Measurements from ENCODE around the gene C13orf46.
"Not testable (repeated sequence)": the region's sequence is repeated elsewhere in the genome, so short reads cannot be mapped to it uniquely, and the experiment has no call there.

The C13orf46 gene

GRCh38 chr13:113996081-113996911 lies 22.4 kb upstream of the C13orf46 start:
- no peak overlapping the region for H3K4me3 ChIP-seq (ENCODE audit: low read length)
- no peak for DNase-seq (ENCODE audit: low read depth, low spot score)

GRCh38 chr13:113995051-113995601 lies 21.2 kb upstream of the C13orf46 start:
- H3K4me3 ChIP-seq (ENCODE audit: low read length): no peak overlapping the region
- no peak for DNase-seq (ENCODE audit: low read depth, low spot score)

- H3K4me3 ChIP-seq (ENCODE audit: low read length): no peak overlapping the region
- DNase-seq (ENCODE audit: low read depth, low spot score): no peak
Measured at GRCh38 chr13:113992276-113993005, 18.6 kb upstream of the C13orf46 start.

GRCh38 chr13:113991676-113992179 lies 17.9 kb upstream of the C13orf46 start:
- no peak for DNase-seq (ENCODE audit: low read depth, low spot score)
- H3K4me3 ChIP-seq (ENCODE audit: low read length): no peak overlapping the region

DNA sequence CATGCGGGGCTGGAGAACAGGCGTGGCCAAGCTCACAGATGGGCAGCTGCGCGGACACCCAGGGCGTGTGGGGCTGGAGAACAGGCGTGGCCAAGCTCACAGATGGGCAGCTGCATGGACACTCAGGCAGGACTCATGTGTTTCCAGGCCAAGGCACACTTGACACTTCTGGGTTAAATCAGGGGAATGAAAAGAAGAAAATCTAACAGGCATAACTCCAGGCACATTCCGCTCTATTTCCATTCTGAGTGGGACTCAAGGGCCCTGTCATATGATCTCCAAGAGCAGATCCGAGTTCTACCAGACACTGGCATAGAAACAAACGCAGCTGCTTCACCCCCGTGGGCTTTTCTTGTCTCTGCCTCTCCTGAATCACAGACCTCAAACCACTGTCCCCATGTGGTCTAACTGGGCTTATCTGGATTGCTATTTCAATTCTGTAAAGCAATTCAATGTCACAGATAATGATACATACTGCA lies 17.4 kb upstream of the C13orf46 start:
- H3K4me3 ChIP-seq (ENCODE audit: low read length): no peak overlapping the region
- DNase-seq (ENCODE audit: low read depth, low spot score): no peak

DNA sequence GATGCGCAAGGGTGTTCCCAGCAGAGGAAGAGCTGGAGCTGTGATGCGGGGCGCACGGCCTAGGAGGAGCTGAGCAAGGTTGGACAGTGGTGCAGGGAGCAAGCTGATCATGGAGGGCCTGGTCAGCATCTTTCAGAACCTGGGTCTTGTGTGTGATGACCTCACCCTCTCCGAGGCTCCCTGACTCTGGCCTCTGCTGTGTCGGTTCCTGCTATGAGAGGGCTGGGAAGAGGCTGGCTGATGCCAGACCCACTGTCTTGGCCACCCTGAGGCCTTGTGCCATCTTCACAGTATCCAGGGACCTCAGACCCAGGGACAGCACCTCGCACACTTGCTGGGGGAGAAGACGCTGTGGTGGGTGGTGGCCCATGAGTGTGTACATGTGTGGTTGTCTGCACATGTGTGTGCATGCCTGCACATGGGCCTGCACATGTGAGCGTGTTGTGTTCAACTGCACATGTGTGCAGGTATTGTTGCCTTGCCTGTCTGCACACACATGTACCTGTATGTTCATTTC lies 16.5 kb upstream of the C13orf46 start:
- H3K4me3 ChIP-seq (ENCODE audit: low read length): no peak overlapping the region
- no peak for DNase-seq (ENCODE audit: low read depth, low spot score)

GRCh38 chr13:113989585-113990300 lies 15.9 kb upstream of the C13orf46 start:
- DNase-seq (ENCODE audit: low read depth, low spot score): no peak
- no peak overlapping the region for H3K4me3 ChIP-seq (ENCODE audit: low read length)

GRCh38 chr13:113988859-113989258 lies 15.0 kb upstream of the C13orf46 start:
- DNase-seq (ENCODE audit: low read depth, low spot score); H3K4me3 ChIP-seq (ENCODE audit: low read length): not testable (repeated sequence)

DNA sequence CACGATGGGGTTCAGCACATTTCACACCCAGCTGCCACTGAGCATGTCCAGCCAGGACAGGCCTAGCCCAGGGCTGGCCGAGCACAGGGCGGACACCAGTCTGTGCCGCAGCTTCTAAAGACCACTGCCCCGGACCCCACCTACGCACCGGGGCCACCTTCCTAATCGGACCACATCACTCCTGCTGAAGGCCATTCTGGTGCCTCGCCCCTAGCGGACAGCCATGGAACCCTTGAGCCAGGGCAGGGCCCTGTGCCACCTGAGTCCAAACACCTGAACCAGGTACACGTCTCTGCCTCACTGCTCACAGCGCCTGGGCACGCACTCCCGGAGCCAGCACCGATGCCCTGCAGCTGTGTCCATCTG lies 8.4 kb upstream of the C13orf46 start:
- DNase-seq (ENCODE audit: low read depth, low spot score): no peak
- no peak overlapping the region for H3K4me3 ChIP-seq (ENCODE audit: low read length)

- DNase-seq (ENCODE audit: low read depth, low spot score): no peak
- no peak overlapping the region for H3K4me3 ChIP-seq (ENCODE audit: low read length)
Measured at GRCh38 chr13:113981611-113982295, 7.9 kb upstream of the C13orf46 start.

GRCh38 chr13:113981194-113981605 lies 7.3 kb upstream of the C13orf46 start:
- no peak for DNase-seq (ENCODE audit: low read depth, low spot score)
- H3K4me3 ChIP-seq (ENCODE audit: low read length): no peak overlapping the region

DNA sequence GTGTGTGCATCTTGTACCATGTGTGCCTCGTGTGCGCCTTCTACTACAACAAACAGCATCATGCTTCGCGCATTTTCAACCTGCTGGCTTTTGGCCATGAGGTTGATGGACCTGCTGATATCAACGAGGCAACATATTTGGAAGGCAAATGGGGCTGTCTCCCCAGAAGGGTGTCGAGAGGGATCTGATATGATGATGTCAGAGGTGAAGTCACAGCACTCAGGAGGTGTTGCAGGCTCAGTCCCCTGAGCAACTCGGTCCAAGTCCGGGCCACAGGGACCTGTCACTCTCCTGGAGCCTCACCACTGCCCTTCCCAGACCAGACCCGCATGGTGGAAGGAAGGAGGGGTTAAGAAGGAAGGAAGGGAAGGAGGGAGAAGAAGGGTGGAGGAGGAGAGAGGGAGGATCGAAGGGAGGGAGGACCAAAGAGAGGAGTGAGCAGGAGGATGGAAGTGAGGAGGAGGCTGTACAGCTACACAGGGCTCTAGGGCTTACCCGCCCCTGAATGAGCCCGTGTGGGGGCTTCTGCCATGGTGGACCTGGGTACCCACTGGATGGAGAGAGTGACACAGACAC lies 6.7 kb upstream of the C13orf46 start:
- H3K4me3 ChIP-seq (ENCODE audit: low read length): no peak overlapping the region
- DNase-seq (ENCODE audit: low read depth, low spot score): no peak

DNA sequence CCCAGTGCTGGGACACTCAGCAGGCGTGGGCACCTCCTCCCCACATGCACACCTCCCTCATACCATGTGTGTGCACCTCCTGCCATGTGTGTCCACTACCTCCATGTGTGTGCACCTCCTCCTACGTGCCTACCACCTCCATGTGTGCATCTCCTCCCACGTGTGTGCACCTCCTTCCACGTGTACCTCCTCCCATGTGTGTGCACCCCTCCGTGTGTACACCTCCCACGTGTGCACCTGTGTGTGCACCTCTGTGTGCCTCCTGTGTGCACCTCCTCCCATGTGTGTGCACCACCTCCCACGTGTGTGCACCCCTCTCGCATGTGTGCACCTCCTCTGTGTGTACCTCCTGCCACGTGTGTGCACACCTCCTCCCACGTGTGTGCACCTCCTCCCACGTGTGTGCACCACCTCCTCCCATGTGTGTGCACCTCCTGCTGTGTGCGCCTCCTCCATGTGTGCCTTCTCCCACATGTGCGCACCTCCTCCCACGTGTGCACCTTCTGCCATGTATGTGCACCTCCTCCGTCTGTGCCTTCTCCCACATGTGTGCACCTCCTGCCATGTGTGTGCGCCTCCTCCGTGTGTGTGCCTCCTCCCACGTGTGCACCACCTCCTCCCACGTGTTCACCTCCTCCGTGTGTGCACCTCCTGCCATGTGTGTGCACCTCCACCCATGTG lies 6.1 kb upstream of the C13orf46 start:
- no peak for DNase-seq (ENCODE audit: low read depth, low spot score)
- H3K4me3 ChIP-seq (ENCODE audit: low read length): no peak overlapping the region

- no peak for DNase-seq (ENCODE audit: low read depth, low spot score)
- no peak overlapping the region for H3K4me3 ChIP-seq (ENCODE audit: low read length)
Measured at GRCh38 chr13:113978741-113979481, 5.0 kb upstream of the C13orf46 start.

GRCh38 chr13:113977976-113978375 lies 4.1 kb upstream of the C13orf46 start:
- DNase-seq (ENCODE audit: low read depth, low spot score): no peak

DNA sequence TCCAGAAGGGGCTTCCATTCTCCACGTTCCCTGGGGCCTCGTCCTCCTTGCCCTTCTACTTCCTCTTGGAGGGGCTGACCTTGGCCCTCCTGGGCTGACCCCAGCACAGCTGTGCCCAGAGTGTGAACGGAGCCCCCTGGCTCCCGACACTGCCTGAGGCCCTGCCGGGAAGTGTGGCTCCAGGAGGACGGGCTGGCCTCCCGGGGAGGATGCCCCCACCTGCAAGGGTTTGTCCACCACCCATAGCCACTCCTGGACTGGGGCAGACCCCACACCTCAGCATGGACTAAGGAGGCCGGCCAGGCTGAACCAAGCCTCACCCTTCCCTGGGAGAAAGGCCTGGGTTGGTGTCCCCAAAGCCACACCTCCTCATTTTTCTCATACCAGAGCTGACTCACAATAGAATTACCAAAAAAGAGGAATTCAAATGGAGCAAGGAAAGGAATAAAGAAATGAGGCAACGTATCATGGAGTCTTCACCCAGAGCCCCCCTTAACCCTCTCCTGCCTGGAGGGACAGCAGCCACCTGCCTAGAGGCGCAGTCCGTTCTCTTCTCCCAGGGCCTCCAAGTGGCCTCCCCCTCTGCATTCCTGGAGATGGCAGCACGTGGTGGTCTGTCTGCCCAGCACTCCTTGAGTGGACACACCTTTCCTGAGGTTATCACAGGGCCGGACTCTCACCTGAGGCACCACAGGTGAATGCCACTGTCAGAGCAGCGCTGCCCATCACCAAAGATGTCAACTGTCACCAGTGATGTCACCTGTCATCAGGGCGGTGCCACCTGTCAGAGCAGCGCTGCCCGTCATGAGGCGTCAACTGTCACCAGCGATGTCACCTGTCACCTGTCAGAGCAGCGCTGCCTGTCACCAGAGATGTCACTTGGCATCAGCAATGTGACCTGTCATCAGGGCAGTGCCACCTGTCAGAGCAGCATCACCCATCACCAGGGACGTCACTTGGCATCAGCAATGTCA lies 3.1 kb upstream of the C13orf46 start:
- no peak for DNase-seq (ENCODE audit: low read depth, low spot score)
- no peak overlapping the region for H3K4me3 ChIP-seq (ENCODE audit: low read length)

More at GRCh38 chr13:113977976-113978375, 4.1 kb upstream of the C13orf46 start:
- no peak overlapping the region for H3K4me3 ChIP-seq (ENCODE audit: low read length)
